ENCODE results near the gene UBIAD1. TPM values are rescaled to one million over a fixed set of nuclear protein-coding genes. Genes with fewer than 3 reads are reported as not detected.

UBIAD1 gene
- total and polyA plus RNA-seq, 2 of the 4 experiments (the other 2 are of a cell fraction), result 6.3 to 9.5 TPM

GRCh38 chr1:11280719-11281376, 7.8 kb downstream of the UBIAD1 start:
- Histone ChIP-seq H3K9ac (ENCODE audit: low read depth, low read length) (no peak overlapping the region), H3K9me3 (ENCODE audit: control insufficient read depth, insufficient read depth, low read length) (no peaks in the 10 kb centered on the region), H2AK5ac (ENCODE audit: low read depth, low read length) (peak overlapping the region; percentile 4; the same call in 1 of the 2 replicates), H4K5ac (ENCODE audit: low read depth, low read length) (no peak overlapping the region), H3K4me2 (ENCODE audit: low read depth, low read length) (no peak overlapping the region; the same call in 1 of the 2 replicates), H3K79me1 (ENCODE audit: low read depth in 1 of 2, low read length in 2 of 2) (peaks cover 20 to 23% of the 10 kb centered on the region in 2 experiments), H3K36me3 (ENCODE audit: control insufficient read depth, insufficient read depth, low read length) (peaks cover 4% of the 10 kb centered on the region), H2BK120ac (ENCODE audit: low read depth, low read length) (no peak overlapping the region), H3K9me1 (ENCODE audit: insufficient read depth, low read length) (peaks cover 13% of the 10 kb centered on the region), H2BK20ac (ENCODE audit: low read depth, low read length) (no peak overlapping the region), H3K27ac (ENCODE audit: insufficient read depth, low read length) (peak overlapping the region; percentile 86; the same call in 1 of the 2 replicates), H2BK5ac (ENCODE audit: low read depth, low read length, poor library complexity, severe bottlenecking) (peak overlapping the region; percentile 71), H2AK9ac (replicated peaks; ENCODE audit: low read depth, low read length, poor library complexity) (no peak overlapping the region), H3K4me3 (ENCODE audit: insufficient read depth, low read depth, low read length) (no peak overlapping the region), H2AFZ (replicated peaks; ENCODE audit: low read length, poor library complexity) (no peak overlapping the region), H3K14ac (replicated peaks; ENCODE audit: low read depth, low read length) (no peak overlapping the region), H3K56ac (ENCODE audit: extremely low read depth, insufficient read depth, low read length) (no peak overlapping the region), H2BK15ac (ENCODE audit: low read depth, low read length) (no peak overlapping the region), H3K18ac (ENCODE audit: low read depth, low read length) (0 out of 2 replicates have a peak overlapping the region, but pooled peaks have one; percentile 52), H3K4ac (ENCODE audit: low read depth, low read length) (0 out of 2 replicates have a peak overlapping the region, but pooled peaks have one; percentile 4), H3K27me3 (ENCODE audit: control insufficient read depth, insufficient read depth, low read length) (no peaks in the 10 kb centered on the region), H4K8ac (ENCODE audit: low read depth in 2 of 2, low read length in 2 of 2) (no peak overlapping the region), H4K91ac (ENCODE audit: insufficient read depth, low read depth, low read length) (no peak overlapping the region), H3K23ac (ENCODE audit: low read depth, low read length) (no peak overlapping the region), H4K20me1 (ENCODE audit: insufficient read depth, low read length) (peaks cover 11% of the 10 kb centered on the region; the same call in 1 of the 2 replicates), H3K4me1 (ENCODE audit: control insufficient read depth, insufficient read depth, low read length) (peaks cover 8% of the 10 kb centered on the region; the same call in 1 of the 2 replicates)
- CTCF ChIA-PET, result interaction anchor here (0.6 kb wide), 1 partner anchor 19 kb away, joined by 3 read pairs; no protein-coding TSS in a partner anchor
- 80% methylated on average over 1 of the region's 4 CpGs; no CpG with 5 or more reads in 1 of the 2 experiments for WGBS, 2 experiments (ENCODE audit: extremely low coverage in 2 of 2, insufficient read length in 1 of 2)
- intact Hi-C loops (cut with micrococcal nuclease), result no loop called here
- POLR2A ChIA-PET (ENCODE audit: unreplicated experiment), result no interaction called here
- BruUV-seq (replicated peaks), result no TSS peak
- DNase-seq, result no peak
- in situ Hi-C loops (cut with MboI; ENCODE audit: low sequenced_read_pairs), result no loop called here
- ATAC-seq (ENCODE audit: low read depth), result no peak
- dilution Hi-C loops (cut with HindIII; ENCODE audit: low sequenced_read_pairs, unreplicated experiment), result no loop called here
- TF ChIP-seq FOS (IDR thresholded peaks at IDR 0.05; ENCODE audit: low read depth, low read length) (no peak), ELK1 (IDR thresholded peaks at IDR 0.05; ENCODE audit: borderline replicate concordance, low read depth, low read length) (no peak), MAFK (IDR thresholded peaks at IDR 0.05; ENCODE audit: low read depth, low read length) (no peak), BHLHE40 (IDR thresholded peaks at IDR 0.05; ENCODE audit: low read depth, low read length) (no peak), POLR2A (IDR thresholded peaks at IDR 0.05; ENCODE audit: low read depth, low read length) (no peak), SMC3 (IDR thresholded peaks at IDR 0.05; ENCODE audit: low read depth, low read length) (no peak), MXI1 (IDR thresholded peaks at IDR 0.05; ENCODE audit: borderline replicate concordance, low read depth, low read length) (no peak), MAZ (IDR thresholded peaks at IDR 0.05; ENCODE audit: borderline replicate concordance, low read depth, low read length) (no peak), USF2 (IDR thresholded peaks at IDR 0.05; ENCODE audit: low read depth, low read length) (no peak), NFE2L2 (IDR thresholded peaks at IDR 0.05; ENCODE audit: low read depth, low read length) (no peak), CEBPB (IDR thresholded peaks at IDR 0.05; ENCODE audit: low read depth, low read length) (no peak), RFX5 (IDR thresholded peaks at IDR 0.05; ENCODE audit: low read depth, low read length) (no peak), CTCF (conservative IDR thresholded peaks at IDR 0.05; ENCODE audit: low read depth, low read length) (no peak), RAD21 (IDR thresholded peaks at IDR 0.05; ENCODE audit: low read length) (no peak), CHD1 (IDR thresholded peaks at IDR 0.05; ENCODE audit: low read depth, low read length) (no peak)
